RPMI7951 (cell line): ENCODE results near the gene ZFP62. TPM values are rescaled to one million over a fixed set of nuclear protein-coding genes. Genes with fewer than 3 reads are reported as not detected.
"Not testable (repeated sequence)": the region's sequence is repeated elsewhere in the genome, so short reads cannot be mapped to it uniquely, and the experiment has no call there.

Experiments used
- DNase-seq: peaks from one replicate; pipeline ENCODE4 v3.0.0-alpha.2; 2012; ENCODE audit warnings: low read depth
- total RNA-seq: library from RNA; depleted of rRNA; stranded (reverse); fragments of >200 nt; shearing (Covaris generic); gene quantifications from 2 replicates; pipeline ENCODE4 v1.2.3, GENCODE V29; 2014; rRNA removed

The ZFP62 gene
- total RNA-seq = 15.0 and 16.0 TPM in 2 replicates

DNA sequence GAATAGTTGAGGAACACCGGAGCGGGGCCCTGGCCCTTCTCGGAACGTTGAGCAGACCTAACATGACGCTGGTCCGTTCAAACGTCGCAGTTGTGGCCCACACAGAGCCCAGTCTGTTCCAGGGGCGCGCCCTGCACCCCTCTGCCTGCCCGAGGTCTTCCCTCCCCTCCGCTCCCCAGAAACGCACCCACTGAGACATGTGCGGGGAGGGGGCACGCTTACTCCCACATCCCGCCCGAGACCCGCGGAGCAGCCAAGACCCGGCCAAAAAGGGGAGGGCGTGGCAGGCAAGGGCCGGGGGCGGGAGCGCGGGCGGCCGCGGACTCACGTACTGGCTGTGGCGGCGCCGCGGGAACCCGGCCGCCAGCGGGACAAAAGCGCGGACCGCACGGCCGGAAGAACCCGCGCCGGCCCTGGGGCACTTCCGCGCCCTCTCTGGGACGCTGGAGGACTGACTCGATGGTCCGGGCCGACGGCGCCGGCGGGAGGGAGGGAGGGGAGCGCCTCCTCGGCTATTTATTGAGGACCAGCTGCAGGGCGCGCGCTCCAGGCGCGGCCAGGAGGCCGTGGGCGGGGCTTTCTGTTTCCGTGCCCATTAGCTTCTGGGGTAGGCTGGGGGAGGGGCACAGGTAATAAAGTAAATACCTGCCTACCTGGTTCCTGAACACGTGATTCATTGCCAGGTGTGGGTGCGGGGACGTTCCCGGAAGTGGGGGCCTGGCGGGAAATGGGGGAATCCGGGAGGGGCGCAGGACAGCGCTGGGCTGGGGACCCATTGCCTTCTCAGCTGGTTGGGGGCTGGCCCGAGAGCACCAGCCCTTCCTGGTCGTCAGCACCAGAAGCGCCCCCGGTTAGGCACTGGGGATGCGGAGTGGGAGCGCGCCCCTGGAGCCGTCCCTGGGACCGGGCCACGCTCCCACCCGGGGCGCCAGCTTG is at the start of gene ZFP62:
ZFP62 (minus strand) TSS at position 390 of the 936 bp plus-strand sequence; CDS start at position 333, 57 bp downstream.
- DNase-seq = peak; percentile 87

DNA sequence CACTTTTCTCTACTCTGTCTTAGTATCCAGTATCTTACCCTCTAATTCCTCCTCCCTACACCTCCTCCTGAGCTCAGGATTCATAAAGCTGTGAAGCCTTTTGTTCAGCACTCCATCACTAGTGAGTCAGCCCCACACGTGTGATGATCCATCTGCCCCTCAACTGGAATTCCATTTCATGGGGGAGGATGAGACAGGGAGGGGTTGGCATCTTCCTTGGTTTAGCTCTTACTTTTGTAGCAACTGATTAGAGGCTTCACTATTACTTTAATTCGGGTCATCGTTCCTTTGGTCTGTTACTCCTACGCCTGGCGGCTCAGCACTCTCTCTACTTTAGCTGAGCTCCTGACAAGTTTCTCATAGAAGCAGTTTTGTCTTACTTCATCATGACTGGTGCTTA is 49.7 kb upstream of the ZFP62 start:
- DNase-seq = peak; percentile 50

GRCh38 chr5:180910182-180910581 is 49.1 kb upstream of the ZFP62 start:
- DNase-seq = no peak

DNA sequence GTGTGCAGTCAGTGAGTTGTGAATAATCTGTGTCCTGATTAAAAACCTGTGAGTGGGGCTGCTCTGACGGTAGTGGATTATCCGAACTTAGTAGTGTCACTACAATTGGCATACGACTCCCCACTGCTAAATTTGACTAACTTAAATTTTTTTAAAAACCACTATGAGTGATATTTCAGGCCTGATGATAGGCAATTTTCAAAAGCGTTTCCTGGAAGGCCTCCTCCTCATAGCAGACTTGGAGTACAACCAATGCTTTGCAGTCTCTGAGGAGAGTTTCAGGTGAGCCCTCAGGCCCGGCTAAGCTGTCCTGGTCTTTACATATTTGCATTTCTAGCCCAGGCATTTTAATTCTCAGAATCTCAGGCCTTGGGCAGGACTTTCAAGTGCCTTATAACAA is 48.7 kb upstream of the ZFP62 start:
- no peak for DNase-seq

- DNase-seq = no peak
Measured at GRCh38 chr5:180908998-180909731, 48.1 kb upstream of the ZFP62 start.

DNA sequence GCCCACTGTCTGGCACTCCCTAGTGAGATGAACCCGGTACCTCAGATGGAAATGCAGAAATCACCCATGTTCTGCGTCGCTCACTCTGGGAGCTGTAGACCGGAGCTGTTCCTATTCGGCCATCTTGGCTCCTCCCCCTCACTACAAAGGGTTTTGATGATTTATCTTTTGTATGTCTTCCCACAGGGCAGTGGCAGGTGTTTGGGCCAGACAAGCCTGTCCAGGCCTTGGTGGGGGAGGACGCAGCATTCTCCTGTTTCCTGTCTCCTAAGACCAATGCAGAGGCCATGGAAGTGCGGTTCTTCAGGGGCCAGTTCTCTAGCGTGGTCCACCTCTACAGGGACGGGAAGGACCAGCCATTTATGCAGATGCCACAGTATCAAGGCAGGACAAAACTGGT is 47.3 kb upstream of the ZFP62 start:
- DNase-seq = no peak

- DNase-seq = no peak
Measured at GRCh38 chr5:180901319-180902009, 40.4 kb upstream of the ZFP62 start.

- DNase-seq = no peak
Measured at GRCh38 chr5:180900178-180900577, 39.1 kb upstream of the ZFP62 start.

DNA sequence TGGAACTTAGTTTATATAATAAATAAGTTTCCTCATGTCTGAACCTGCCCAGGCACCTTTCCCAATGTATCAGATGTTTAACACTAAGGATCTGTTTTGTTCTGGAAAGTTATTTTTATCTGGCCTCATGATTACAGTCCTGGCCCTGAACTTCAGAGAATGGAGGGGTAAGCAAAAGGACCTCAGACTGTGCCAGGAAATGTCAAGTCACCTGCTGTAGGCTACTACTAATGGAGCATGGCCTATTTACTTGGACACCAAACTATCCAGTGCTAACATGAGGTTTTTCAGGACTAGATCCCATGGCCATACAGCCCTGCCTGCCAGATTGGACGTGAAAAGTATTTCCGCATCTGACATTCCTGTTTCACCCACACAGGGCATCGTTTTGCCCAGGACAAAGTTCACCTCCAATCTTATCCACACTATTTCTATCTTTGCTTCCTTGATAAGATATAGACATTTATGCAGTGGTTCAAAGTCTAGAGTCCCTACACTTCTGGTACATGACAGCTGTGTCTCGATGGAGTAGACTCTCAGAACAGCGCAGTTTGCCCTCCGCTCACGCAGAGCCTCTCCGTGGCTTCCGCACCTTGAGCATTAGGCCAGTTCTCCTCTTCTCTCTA is 37.7 kb upstream of the ZFP62 start, which contains the start of gene BTNL8:
BTNL8 (plus strand) TSS at position 539 of the 626 bp plus-strand sequence. CDS start 152 bp downstream, outside the sequence.
- no peak for DNase-seq

DNA sequence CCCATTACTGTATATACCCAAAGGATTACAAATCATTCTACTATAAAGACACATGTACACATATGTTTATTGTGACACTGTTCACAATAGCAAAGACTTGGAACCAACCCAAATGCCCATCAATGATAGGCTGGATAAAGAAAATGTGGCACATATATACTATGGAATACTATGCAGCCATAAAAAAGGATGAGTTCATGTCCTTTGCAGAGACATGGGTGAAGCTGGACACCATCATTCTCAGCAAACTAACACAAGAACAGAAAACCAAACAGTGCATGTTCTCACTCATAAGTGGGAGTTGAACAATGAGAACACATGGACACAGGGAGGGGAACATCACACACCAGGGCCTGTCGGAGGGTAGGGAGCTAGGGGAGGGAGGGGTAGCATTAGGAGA is 34.3 kb upstream of the ZFP62 start:
- not testable (repeated sequence) for DNase-seq

DNA sequence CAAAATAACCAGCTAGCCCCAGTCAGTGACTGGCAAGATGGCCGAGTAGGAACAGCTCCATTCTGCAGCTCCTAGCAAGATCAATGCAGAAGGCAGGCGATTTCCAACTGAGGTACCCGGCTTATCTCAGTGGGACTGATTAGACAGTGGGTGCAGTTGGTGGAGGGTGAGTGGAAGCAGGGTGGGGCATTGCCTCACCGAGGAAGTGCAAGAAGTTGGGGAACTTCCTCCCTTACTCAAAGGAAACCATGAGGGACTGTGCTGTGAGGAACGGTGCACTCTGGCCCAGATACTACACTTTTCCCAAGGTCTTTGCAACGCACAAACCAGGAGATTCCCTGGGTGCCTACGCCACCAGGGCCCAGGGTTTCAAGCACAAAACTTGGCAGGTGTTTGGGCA is 28.3 kb upstream of the ZFP62 start:
- no peak for DNase-seq

DNA sequence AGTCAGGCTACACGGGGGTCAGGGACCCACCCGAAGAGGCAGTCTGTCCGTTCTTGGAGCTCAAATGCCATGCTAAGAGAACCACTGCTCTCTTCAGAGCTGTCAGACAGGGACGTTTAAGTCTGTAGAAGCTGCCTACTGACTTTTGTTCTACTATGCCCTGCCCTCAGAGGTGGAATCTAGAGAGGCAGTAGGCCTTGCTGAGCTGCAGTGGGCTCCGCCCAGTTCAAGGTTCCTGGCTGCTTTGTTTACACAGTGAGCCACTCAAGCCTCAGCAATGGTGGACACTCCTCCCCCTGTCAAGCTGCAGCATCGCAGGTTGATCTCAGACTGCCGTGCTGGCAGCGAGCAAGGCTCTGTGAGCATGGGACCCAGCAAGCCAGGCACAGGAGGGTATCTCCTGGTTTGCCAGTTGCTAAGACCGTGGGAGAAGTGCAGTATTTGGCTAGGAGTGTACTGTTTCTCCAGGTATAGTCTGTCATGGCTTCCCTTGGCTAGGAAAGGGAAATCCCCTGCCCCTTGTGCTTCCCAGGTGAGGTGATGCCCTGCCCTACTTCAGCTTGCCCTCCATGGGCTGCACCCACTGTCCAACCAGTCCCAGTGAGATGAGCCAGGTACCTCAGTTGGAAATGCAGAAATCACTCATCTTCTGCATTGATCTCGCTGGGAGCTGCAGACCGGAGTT is 24.9 kb upstream of the ZFP62 start:
- DNase-seq = not testable (repeated sequence)

GRCh38 chr5:180875860-180876426 is 14.9 kb upstream of the ZFP62 start:
- no peak for DNase-seq

- DNase-seq = no peak
Measured at GRCh38 chr5:180874804-180875582, 13.9 kb upstream of the ZFP62 start.

- DNase-seq = peak; percentile 84
Measured at GRCh38 chr5:180873615-180874520, 12.8 kb upstream of the ZFP62 start.

DNA sequence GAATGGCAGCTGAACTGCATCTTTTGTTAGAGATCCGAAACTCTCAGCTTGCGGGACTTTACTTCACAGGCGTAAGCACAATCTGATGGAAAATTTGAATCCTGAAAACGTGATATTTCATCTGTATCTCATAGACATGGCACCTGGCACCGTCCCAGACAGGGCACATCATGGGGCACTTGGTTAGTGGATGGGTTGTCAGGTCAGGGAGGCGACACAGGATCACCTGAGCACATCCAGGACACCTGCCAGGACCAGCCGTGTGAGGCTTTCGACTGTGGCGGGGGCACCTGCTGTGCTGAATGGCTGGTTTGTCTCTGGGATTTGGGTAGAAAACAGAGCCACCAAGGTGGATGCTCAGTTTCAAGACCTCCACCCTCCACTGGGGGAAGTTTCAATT is 11.3 kb upstream of the ZFP62 start:
- DNase-seq = no peak

- DNase-seq = no peak
Measured at GRCh38 chr5:180870276-180871068, 9.4 kb upstream of the ZFP62 start.

DNA sequence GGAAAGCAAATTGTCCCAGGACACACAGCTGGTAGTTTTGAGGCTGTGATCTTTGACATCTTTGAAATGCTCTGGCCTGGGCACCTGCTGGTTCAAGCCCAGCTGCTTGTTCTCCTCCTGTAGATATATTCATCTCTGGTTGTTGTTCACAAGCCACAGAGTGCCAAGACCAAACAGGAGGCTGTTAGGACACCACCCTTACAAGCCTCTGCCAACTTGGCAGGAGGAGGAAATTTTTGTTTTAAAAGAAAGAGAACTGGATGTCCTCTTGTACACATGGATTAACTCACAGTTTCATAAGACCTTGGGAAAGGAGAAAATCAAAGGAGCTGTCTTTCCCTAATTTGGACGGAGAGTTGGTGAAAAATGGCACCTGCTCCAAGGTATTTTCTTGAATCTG is 8.5 kb upstream of the ZFP62 start:
- DNase-seq = no peak
